Liver (tissue), 9 donors: Measurements from ENCODE around the gene EXOC2. TPM values are rescaled to one million over a fixed set of nuclear protein-coding genes. Genes with fewer than 3 reads are reported as not detected.

Source experiments
- DNase-seq: peaks from one replicate; pipeline ENCODE4 v3.0.0-alpha.2; 2017; ENCODE audit warnings: low spot score
- H3K27ac ChIP-seq, 2 donors: one replicate each; pipeline ENCODE4 v1.7.0; 2013; ENCODE audit warnings: inconsistent platforms in 2 of 2, low read length in 2 of 2, control low read depth in 1 of 2, low read depth in 1 of 2, mild to moderate bottlenecking in 1 of 2
- H3K27me3 ChIP-seq, 4 donors: one replicate each; pipeline versions ENCODE4 v1.6.1 to v1.7.0; 2013; ENCODE audit warnings: low read length in 3 of 4, inconsistent platforms in 1 of 4, mild to moderate bottlenecking in 1 of 4, moderate library complexity in 1 of 4; ENCODE audit not compliant: control insufficient read depth in 4 of 4, insufficient read depth in 4 of 4
- H3K36me3 ChIP-seq, 4 donors: one replicate each; pipeline versions ENCODE4 v1.6.1 to v1.7.0; 2013; ENCODE audit warnings: low read length in 3 of 4, mild to moderate bottlenecking in 3 of 4, low read depth in 1 of 4, moderate library complexity in 1 of 4; ENCODE audit not compliant: control insufficient read depth in 4 of 4, insufficient read depth in 3 of 4
- H3K4me1 ChIP-seq, 4 donors: one replicate each; pipeline versions ENCODE4 v1.6.1 to v1.7.0; 2013; ENCODE audit warnings: low read length in 3 of 4, mild to moderate bottlenecking in 3 of 4, moderate library complexity in 1 of 4; ENCODE audit not compliant: control insufficient read depth in 4 of 4, insufficient read depth in 4 of 4
- H3K4me3 ChIP-seq, 3 donors: one replicate each; pipeline versions ENCODE4 v1.6.1 to v1.7.0; 2013; ENCODE audit warnings: low read length in 3 of 3, control low read depth in 1 of 3, low read depth in 1 of 3, mild to moderate bottlenecking in 1 of 3
- H3K9ac ChIP-seq, 2 donors: one replicate each; pipeline ENCODE4 v1.7.0; 2013; ENCODE audit warnings: low read length in 2 of 2, mild to moderate bottlenecking in 2 of 2, moderate library complexity in 2 of 2, control low read depth in 1 of 2, low read depth in 1 of 2
- H3K9me3 ChIP-seq, 4 donors: one replicate each; pipeline versions ENCODE4 v1.6.1 to v1.7.0; 2013; ENCODE audit warnings: low read length in 3 of 4; ENCODE audit not compliant: control insufficient read depth in 4 of 4
- EGR1 ChIP-seq, 2 donors: IDR thresholded peaks; 2 replicates each; pipeline ENCODE4 v1.6.1; 2016 to 2018; ENCODE audit warnings: antibody characterized with exemption in 2 of 2, low read depth in 2 of 2
- FOXA2 ChIP-seq: IDR thresholded peaks from 2 replicates; pipeline ENCODE4 v1.6.1; 2016; ENCODE audit warnings: antibody characterized with exemption
- JUND ChIP-seq, 2 donors: IDR thresholded peaks; 2 replicates each; pipeline ENCODE4 v1.6.1; 2016; ENCODE audit warnings: antibody characterized with exemption in 2 of 2
- NR2F2 ChIP-seq: IDR thresholded peaks from 2 replicates; pipeline ENCODE4 v1.6.1; 2016; ENCODE audit warnings: antibody characterized with exemption
- RAD21 ChIP-seq, 2 donors: IDR thresholded peaks; 2 replicates each; pipeline ENCODE4 v1.6.1; 2016; ENCODE audit warnings: antibody characterized with exemption in 2 of 2, mild to moderate bottlenecking in 2 of 2
- SP1 ChIP-seq: IDR thresholded peaks from 2 replicates; pipeline ENCODE4 v1.6.1; 2018; ENCODE audit warnings: antibody characterized with exemption, mild to moderate bottlenecking
- TAF1 ChIP-seq: conservative IDR thresholded peaks from 2 replicates; pipeline ENCODE4 v1.6.1; 2016; ENCODE audit warnings: antibody characterized with exemption, mild to moderate bottlenecking
- YY1 ChIP-seq: IDR thresholded peaks from 2 replicates; pipeline ENCODE4 v1.6.1; 2016; ENCODE audit warnings: antibody characterized with exemption, mild to moderate bottlenecking
- WGBS: extraction: QIAGEN DNeasy Blood & Tissue Kit; methylation state at CpG from one replicate; pipeline ENCODE4 v1.1.7; 2013; 5-methylcytosine and 5-hydroxymethylcytosine counted together
- polyA plus RNA-seq, 2 donors: library from polyadenylated mRNA; stranded (reverse) in 1 of 2; unstranded in 1 of 2; fragments of 200-250 nt in 1 of 2; fragments of >200 nt in 1 of 2; fragmentation: Nextera tagmentation in 1 of 2; extraction: Ambion mirVana in 1 of 2; gene quantifications; one replicate each; pipeline versions ENCODE4 v1.2.1 to v1.2.3, GENCODE V29; 2013 to 2015
- total RNA-seq, 2 donors: library from RNA; depleted of rRNA; stranded (reverse); fragments of >200 nt; gene quantifications; one replicate each; pipeline ENCODE4 v1.2.3, GENCODE V29; 2014
- TF ChIP-seq, protein P1 (sequence below): IDR thresholded peaks from 2 replicates; pipeline ENCODE4 v1.6.1; 2016; ENCODE audit warnings: antibody characterized with exemption
- TF ChIP-seq, protein P2 (sequence below): fragments of 150-350 bp; IDR thresholded peaks from 2 replicates; pipeline ENCODE4 v1.5.1; 2017; ENCODE audit warnings: improper control_type of control experiment, low read depth, low read length; ENCODE audit not compliant: missing input control
- TF ChIP-seq, protein P3 (sequence below): IDR thresholded peaks from 2 replicates; pipeline ENCODE4 v1.6.1; 2016; ENCODE audit warnings: antibody characterized with exemption, mild to moderate bottlenecking
- donor health status: healthy.
- donor health status: healthy.
- donor health status: healthy.
- donor health status: healthy.
- donor health status: healthy.

The EXOC2 gene
- total and polyA plus RNA-seq, 4 donors, result 6.7 to 15.3 (median 9.2) TPM

DNA sequence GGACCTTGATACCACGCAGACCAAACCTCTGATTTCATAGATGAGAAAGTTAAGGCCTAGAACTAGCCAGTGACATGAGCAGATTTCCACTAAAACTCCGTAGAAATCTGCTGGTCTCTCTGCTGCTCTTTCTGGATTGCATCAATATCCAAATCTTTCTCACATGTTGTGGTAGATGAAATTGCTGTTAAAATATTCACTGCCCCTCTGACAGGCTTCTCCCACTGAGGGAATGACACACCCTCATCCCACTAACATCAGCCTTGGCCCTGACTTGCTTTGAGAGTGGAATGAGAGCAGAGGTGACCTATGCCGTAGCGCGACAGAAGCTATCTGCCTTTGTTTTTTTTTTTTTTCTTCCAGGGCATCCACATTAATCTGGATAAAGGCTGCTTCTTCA, 20.4 kb upstream of the EXOC2 start:
- Histone ChIP-seq H3K9ac (no peak overlapping the region), H3K4me3 (no peak overlapping the region), H3K9me3 (no peaks in the 10 kb centered on the region), H3K36me3 (no peaks in the 10 kb centered on the region), H3K4me1 (peaks cover 0 to 13% (median 4%) of the 10 kb centered on the region in 4 donors), H3K27ac (no peak overlapping the region), H3K27me3 (peaks cover 0 to 5% (median 0%) of the 10 kb centered on the region in 4 donors)
- DNase-seq, result no peak
- TF ChIP-seq FOXA2 (no peak), SP1 (no peak), NR2F2 (no peak), JUND (IDR thresholded peaks at IDR 0.05) (no peak), RAD21 (IDR thresholded peaks at IDR 0.05) (no peak), EGR1 (IDR thresholded peaks at IDR 0.05; ENCODE audit: low read depth in 2 of 2) (no peak)
- TF ChIP-seq, protein P1, sequence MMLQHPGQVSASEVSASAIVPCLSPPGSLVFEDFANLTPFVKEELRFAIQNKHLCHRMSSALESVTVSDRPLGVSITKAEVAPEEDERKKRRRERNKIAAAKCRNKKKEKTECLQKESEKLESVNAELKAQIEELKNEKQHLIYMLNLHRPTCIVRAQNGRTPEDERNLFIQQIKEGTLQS, result no peak
- TF ChIP-seq, protein P2, sequence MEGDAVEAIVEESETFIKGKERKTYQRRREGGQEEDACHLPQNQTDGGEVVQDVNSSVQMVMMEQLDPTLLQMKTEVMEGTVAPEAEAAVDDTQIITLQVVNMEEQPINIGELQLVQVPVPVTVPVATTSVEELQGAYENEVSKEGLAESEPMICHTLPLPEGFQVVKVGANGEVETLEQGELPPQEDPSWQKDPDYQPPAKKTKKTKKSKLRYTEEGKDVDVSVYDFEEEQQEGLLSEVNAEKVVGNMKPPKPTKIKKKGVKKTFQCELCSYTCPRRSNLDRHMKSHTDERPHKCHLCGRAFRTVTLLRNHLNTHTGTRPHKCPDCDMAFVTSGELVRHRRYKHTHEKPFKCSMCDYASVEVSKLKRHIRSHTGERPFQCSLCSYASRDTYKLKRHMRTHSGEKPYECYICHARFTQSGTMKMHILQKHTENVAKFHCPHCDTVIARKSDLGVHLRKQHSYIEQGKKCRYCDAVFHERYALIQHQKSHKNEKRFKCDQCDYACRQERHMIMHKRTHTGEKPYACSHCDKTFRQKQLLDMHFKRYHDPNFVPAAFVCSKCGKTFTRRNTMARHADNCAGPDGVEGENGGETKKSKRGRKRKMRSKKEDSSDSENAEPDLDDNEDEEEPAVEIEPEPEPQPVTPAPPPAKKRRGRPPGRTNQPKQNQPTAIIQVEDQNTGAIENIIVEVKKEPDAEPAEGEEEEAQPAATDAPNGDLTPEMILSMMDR, result no peak
- WGBS, result 96% methylated on average over 5 of the region's 5 CpGs

DNA sequence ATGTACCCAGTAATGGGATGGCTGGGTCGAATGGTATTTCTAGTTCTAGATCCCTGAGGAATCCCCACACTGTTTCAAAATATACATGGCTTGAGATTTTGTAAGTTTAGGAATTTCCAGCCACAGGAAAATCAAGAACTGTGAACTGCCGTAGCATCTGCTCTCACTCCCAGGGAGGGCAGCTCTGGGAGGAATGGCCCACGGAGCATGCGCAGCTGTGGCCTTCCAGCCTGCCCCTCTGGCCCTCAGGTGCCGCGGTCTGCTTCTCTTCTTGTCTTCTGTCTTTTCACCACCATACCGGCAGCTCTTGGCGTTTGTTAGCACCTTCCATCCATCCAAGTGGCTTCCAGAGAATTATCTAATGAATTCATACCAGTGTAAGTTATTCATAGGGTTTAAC, 19.9 kb upstream of the EXOC2 start:
- WGBS, result 93% methylated on average over 8 of the region's 8 CpGs
- H3K4me3 ChIP-seq, result no peak overlapping the region
- H3K27me3 ChIP-seq, result peaks cover 0 to 5% (median 0%) of the 10 kb centered on the region in 4 donors
- H3K27ac ChIP-seq, result no peak overlapping the region
- H3K9me3 ChIP-seq, result no peaks in the 10 kb centered on the region
- H3K36me3 ChIP-seq, result no peaks in the 10 kb centered on the region
- H3K4me1 ChIP-seq, result peaks cover 0 to 13% (median 4%) of the 10 kb centered on the region in 4 donors
- no peak overlapping the region for H3K9ac ChIP-seq
- TF ChIP-seq, protein P3, sequence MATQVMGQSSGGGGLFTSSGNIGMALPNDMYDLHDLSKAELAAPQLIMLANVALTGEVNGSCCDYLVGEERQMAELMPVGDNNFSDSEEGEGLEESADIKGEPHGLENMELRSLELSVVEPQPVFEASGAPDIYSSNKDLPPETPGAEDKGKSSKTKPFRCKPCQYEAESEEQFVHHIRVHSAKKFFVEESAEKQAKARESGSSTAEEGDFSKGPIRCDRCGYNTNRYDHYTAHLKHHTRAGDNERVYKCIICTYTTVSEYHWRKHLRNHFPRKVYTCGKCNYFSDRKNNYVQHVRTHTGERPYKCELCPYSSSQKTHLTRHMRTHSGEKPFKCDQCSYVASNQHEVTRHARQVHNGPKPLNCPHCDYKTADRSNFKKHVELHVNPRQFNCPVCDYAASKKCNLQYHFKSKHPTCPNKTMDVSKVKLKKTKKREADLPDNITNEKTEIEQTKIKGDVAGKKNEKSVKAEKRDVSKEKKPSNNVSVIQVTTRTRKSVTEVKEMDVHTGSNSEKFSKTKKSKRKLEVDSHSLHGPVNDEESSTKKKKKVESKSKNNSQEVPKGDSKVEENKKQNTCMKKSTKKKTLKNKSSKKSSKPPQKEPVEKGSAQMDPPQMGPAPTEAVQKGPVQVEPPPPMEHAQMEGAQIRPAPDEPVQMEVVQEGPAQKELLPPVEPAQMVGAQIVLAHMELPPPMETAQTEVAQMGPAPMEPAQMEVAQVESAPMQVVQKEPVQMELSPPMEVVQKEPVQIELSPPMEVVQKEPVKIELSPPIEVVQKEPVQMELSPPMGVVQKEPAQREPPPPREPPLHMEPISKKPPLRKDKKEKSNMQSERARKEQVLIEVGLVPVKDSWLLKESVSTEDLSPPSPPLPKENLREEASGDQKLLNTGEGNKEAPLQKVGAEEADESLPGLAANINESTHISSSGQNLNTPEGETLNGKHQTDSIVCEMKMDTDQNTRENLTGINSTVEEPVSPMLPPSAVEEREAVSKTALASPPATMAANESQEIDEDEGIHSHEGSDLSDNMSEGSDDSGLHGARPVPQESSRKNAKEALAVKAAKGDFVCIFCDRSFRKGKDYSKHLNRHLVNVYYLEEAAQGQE, result no peak
- TF ChIP-seq EGR1 (IDR thresholded peaks at IDR 0.05; ENCODE audit: low read depth in 2 of 2), result no peak
- no peak for TF ChIP-seq TAF1
- TF ChIP-seq, protein P1, result no peak
- TF ChIP-seq YY1, result no peak
- DNase-seq, result no peak

DNA sequence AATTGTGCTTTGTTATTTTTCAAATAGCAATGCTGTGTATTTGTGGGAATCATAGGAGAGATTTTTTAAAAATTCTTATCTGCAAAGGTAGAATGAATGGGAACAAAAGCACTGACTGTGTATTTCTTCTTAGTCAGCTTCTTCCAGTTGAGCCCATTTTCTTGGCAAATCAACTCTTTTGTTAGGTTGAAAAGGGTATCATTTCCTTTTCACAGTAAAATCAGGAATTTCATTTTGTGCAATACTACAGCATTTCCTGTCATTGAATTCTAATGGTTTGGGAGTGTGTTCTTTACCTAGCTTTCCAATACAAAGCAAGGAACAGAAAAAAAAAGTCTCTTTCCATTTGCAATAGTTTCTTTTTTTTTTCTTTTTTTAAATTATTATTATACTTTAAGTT, 19.0 kb upstream of the EXOC2 start:
- H3K27ac ChIP-seq, result no peak overlapping the region
- peaks cover 0 to 13% (median 4%) of the 10 kb centered on the region in 4 donors for H3K4me1 ChIP-seq
- H3K9ac ChIP-seq, result no peak overlapping the region
- no peaks in the 10 kb centered on the region for H3K9me3 ChIP-seq
- no peaks in the 10 kb centered on the region for H3K36me3 ChIP-seq
- H3K4me3 ChIP-seq, result no peak overlapping the region
- TF ChIP-seq FOXA2 (no peak), SP1 (no peak), RAD21 (IDR thresholded peaks at IDR 0.05) (no peak)
- TF ChIP-seq, protein P3, result no peak
- no peak for DNase-seq
- H3K27me3 ChIP-seq, result peaks cover 0 to 5% (median 0%) of the 10 kb centered on the region in 4 donors
